OCI-LY3 (cell line): ENCODE data around the gene DEXI.
"Not testable (repeated sequence)": the region's sequence is repeated elsewhere in the genome, so short reads cannot be mapped to it uniquely, and the experiment has no call there.

Experiments
- H2AFZ ChIP-seq: fragments of 200-600, 300-600 bp; shearing (Covaris generic); 2 replicates; pipeline ENCODE4 v1.6.0; 2014; ENCODE audit warnings: antibody characterized with exemption, low read depth, low read length
- H3K27ac ChIP-seq: fragments of 200-600, 300-600 bp; sonication (generic); 2 replicates; pipeline ENCODE4 v1.5.1; 2014; ENCODE audit warnings: mild to moderate bottlenecking, low read length, moderate library complexity, mixed read lengths
- H3K27me3 ChIP-seq: fragments of 200-600, 300-600 bp; sonication (generic); 2 replicates; pipeline ENCODE4 v1.6.1; 2014; ENCODE audit warnings: low read depth, low read length, mixed read lengths
- H3K36me3 ChIP-seq: fragments of 200-600, 300-600 bp; sonication (generic); replicated peaks from 2 replicates; pipeline ENCODE3; 2014; ENCODE audit warnings: low read depth, low read length, mixed read lengths
- H3K4me1 ChIP-seq: fragments of 300-600, 200-600 bp; sonication (generic); 2 replicates; pipeline ENCODE4 v1.6.1; 2014; ENCODE audit warnings: low read length, mixed read lengths
- H3K4me2 ChIP-seq: fragments of 200-600, 300-600 bp; sonication (generic); 2 replicates; pipeline ENCODE4 v1.6.1; 2014; ENCODE audit warnings: low read length, mixed read lengths
- H3K4me3 ChIP-seq: fragments of 300-600, 200-600 bp; sonication (generic); 2 replicates; pipeline ENCODE4 v1.5.1; 2014; ENCODE audit warnings: antibody characterized with exemption, mild to moderate bottlenecking, low read length, moderate library complexity
- H3K79me2 ChIP-seq: fragments of 300-600, 200-600 bp; shearing (Covaris generic); 2 replicates; pipeline ENCODE4 v1.6.1; 2014; ENCODE audit warnings: mild to moderate bottlenecking, low read length, mixed read lengths
- H3K9ac ChIP-seq: fragments of 300-600, 200-600 bp; shearing (Covaris generic); 2 replicates; pipeline ENCODE4 v1.6.0; 2014; ENCODE audit warnings: mild to moderate bottlenecking, low read length, moderate library complexity
- H3K9me3 ChIP-seq: fragments of 200-600, 300-600 bp; shearing (Covaris generic); 2 replicates; pipeline ENCODE4 v1.6.1; 2014; ENCODE audit warnings: low read length, mixed read lengths; ENCODE audit not compliant: insufficient read depth
- H4K20me1 ChIP-seq: fragments of 200-600, 300-600 bp; sonication (generic); 2 replicates; pipeline ENCODE4 v1.6.1; 2016; ENCODE audit warnings: low read length, mixed read lengths; ENCODE audit not compliant: insufficient read depth
- CTCF ChIP-seq: fragments of 200-600, 300-600 bp; sonication (generic); IDR thresholded peaks from 2 replicates; pipeline ENCODE4 v1.5.1; 2014; ENCODE audit warnings: antibody characterized with exemption, low read length, low read depth
- EZH2phosphoT487 ChIP-seq: fragments of 200-600 bp; shearing (Covaris generic); IDR thresholded peaks from 2 replicates; pipeline ENCODE4 v1.6.1; 2018; ENCODE audit warnings: antibody characterized with exemption, mixed run types, low read depth

The DEXI gene

GRCh38 chr16:10927497-10928112 is 14.7 kb downstream of the DEXI start:
- Histone ChIP-seq H3K9me3 (no peaks in the 10 kb centered on the region), H3K27me3 (no peaks in the 10 kb centered on the region), H2AFZ (no peak overlapping the region), H3K27ac (0 out of 2 replicates have a peak overlapping the region, but pooled peaks have one; percentile 3), H3K9ac (no peak overlapping the region), H3K4me1 (0 out of 2 replicates have a peak, but pooled peaks cover 3% of the 10 kb centered on the region), H3K36me3 (peaks cover 36% of the 10 kb centered on the region), H3K4me2 (no peak overlapping the region), H3K4me3 (no peak overlapping the region), H3K79me2 (no peaks in the 10 kb centered on the region), H4K20me1 (peaks cover 44% of the 10 kb centered on the region)
- no peak for TF ChIP-seq EZH2phosphoT487

GRCh38 chr16:10926867-10927266 is 15.4 kb downstream of the DEXI start:
- 0 out of 2 replicates have a peak, but pooled peaks cover 3% of the 10 kb centered on the region for H3K4me1 ChIP-seq
- H3K27me3 ChIP-seq: no peaks in the 10 kb centered on the region
- H4K20me1 ChIP-seq: peaks cover 49% of the 10 kb centered on the region
- H3K4me3 ChIP-seq: no peak overlapping the region
- no peak for TF ChIP-seq CTCF
- no peak for TF ChIP-seq EZH2phosphoT487
- H3K36me3 ChIP-seq: peaks cover 39% of the 10 kb centered on the region
- no peak overlapping the region for H3K9ac ChIP-seq
- no peak overlapping the region for H3K4me2 ChIP-seq
- no peak overlapping the region for H2AFZ ChIP-seq
- no peaks in the 10 kb centered on the region for H3K79me2 ChIP-seq
- no peaks in the 10 kb centered on the region for H3K9me3 ChIP-seq
- H3K27ac ChIP-seq: no peak overlapping the region

- Histone ChIP-seq H3K4me1 (0 out of 2 replicates have a peak, but pooled peaks cover 3% of the 10 kb centered on the region), H4K20me1 (peaks cover 52% of the 10 kb centered on the region)
- TF ChIP-seq EZH2phosphoT487 (no peak), CTCF (no peak)
Measured at GRCh38 chr16:10926094-10926493, 16.2 kb downstream of the DEXI start.

GRCh38 chr16:10925285-10925684 is 17.0 kb downstream of the DEXI start:
- not testable (repeated sequence) for H3K9me3 ChIP-seq, H3K4me1 ChIP-seq, H3K9ac ChIP-seq, H3K4me3 ChIP-seq, H3K79me2 ChIP-seq, H3K4me2 ChIP-seq, H3K27ac ChIP-seq, H3K27me3 ChIP-seq, H2AFZ ChIP-seq
- H3K36me3 ChIP-seq: peaks cover 53% of the 10 kb centered on the region
- H4K20me1 ChIP-seq: peaks cover 59% of the 10 kb centered on the region

More at GRCh38 chr16:10926094-10926493, 16.2 kb downstream of the DEXI start:
- no peak overlapping the region for H3K4me3 ChIP-seq
- H3K9ac ChIP-seq: no peak overlapping the region
- no peaks in the 10 kb centered on the region for H3K79me2 ChIP-seq
- no peak overlapping the region for H3K4me2 ChIP-seq
- H3K27me3 ChIP-seq: no peaks in the 10 kb centered on the region
- no peak overlapping the region for H2AFZ ChIP-seq
- no peak overlapping the region for H3K27ac ChIP-seq
- H3K36me3 ChIP-seq: peaks cover 46% of the 10 kb centered on the region
- H3K9me3 ChIP-seq: no peaks in the 10 kb centered on the region

- Histone ChIP-seq H3K27ac (no peak overlapping the region), H3K79me2 (no peaks in the 10 kb centered on the region), H3K9me3 (no peaks in the 10 kb centered on the region), H3K9ac (no peak overlapping the region), H3K27me3 (no peaks in the 10 kb centered on the region), H3K36me3 (peaks cover 62% of the 10 kb centered on the region), H2AFZ (no peak overlapping the region), H3K4me1 (no peaks in the 10 kb centered on the region), H3K4me2 (no peak overlapping the region), H4K20me1 (peaks cover 62% of the 10 kb centered on the region), H3K4me3 (no peak overlapping the region)
- TF ChIP-seq CTCF: no peak
- TF ChIP-seq EZH2phosphoT487: no peak
Measured at GRCh38 chr16:10923650-10924214, 18.5 kb downstream of the DEXI start.
